ENCODE measurements around the gene BRME1.

GRCh38 chr19:13882836-13883235, 23.1 kb downstream of the BRME1 start:
- TF ChIP-seq POLR2AphosphoS5 (IDR thresholded peaks at IDR 0.05): no peak
- no peak for TF ChIP-seq TAF1 (IDR thresholded peaks at IDR 0.05; ENCODE audit: low read depth)
- TF ChIP-seq CTCF (IDR thresholded peaks at IDR 0.05; ENCODE audit: poor library complexity, severe bottlenecking): no peak
- no peak for TF ChIP-seq EZH2 (IDR thresholded peaks at IDR 0.05; ENCODE audit: borderline replicate concordance, insufficient read depth, low read length, poor library complexity, severe bottlenecking)
- TF ChIP-seq RAD21 (conservative IDR thresholded peaks at IDR 0.05): no peak
- no peak for TF ChIP-seq EP300 (conservative IDR thresholded peaks at IDR 0.05; ENCODE audit: poor library complexity, severe bottlenecking)
- TF ChIP-seq MXI1 (conservative IDR thresholded peaks at IDR 0.05; ENCODE audit: poor library complexity, severe bottlenecking): no peak
- TF ChIP-seq, protein P1, sequence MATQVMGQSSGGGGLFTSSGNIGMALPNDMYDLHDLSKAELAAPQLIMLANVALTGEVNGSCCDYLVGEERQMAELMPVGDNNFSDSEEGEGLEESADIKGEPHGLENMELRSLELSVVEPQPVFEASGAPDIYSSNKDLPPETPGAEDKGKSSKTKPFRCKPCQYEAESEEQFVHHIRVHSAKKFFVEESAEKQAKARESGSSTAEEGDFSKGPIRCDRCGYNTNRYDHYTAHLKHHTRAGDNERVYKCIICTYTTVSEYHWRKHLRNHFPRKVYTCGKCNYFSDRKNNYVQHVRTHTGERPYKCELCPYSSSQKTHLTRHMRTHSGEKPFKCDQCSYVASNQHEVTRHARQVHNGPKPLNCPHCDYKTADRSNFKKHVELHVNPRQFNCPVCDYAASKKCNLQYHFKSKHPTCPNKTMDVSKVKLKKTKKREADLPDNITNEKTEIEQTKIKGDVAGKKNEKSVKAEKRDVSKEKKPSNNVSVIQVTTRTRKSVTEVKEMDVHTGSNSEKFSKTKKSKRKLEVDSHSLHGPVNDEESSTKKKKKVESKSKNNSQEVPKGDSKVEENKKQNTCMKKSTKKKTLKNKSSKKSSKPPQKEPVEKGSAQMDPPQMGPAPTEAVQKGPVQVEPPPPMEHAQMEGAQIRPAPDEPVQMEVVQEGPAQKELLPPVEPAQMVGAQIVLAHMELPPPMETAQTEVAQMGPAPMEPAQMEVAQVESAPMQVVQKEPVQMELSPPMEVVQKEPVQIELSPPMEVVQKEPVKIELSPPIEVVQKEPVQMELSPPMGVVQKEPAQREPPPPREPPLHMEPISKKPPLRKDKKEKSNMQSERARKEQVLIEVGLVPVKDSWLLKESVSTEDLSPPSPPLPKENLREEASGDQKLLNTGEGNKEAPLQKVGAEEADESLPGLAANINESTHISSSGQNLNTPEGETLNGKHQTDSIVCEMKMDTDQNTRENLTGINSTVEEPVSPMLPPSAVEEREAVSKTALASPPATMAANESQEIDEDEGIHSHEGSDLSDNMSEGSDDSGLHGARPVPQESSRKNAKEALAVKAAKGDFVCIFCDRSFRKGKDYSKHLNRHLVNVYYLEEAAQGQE (IDR thresholded peaks at IDR 0.05; ENCODE audit: borderline replicate concordance): no peak
- TF ChIP-seq SMC3 (conservative IDR thresholded peaks at IDR 0.05; ENCODE audit: poor library complexity): no peak
